Testis (tissue), 2 donors: ENCODE results near the gene ZNF777.

Experiments
- POLR2A ChIP-seq: fragments of 450-650 bp; IDR thresholded peaks from one replicate; pipeline ENCODE4 v1.6.1; 2017; ENCODE audit warnings: antibody characterized with exemption, mild to moderate bottlenecking, moderate library complexity
- TF ChIP-seq, protein P1 (sequence below), 3 experiments: fragments of 450-650 bp in 2 of 3; fragments of 200-600 bp in 1 of 3; sonication (generic) in 1 of 3; IDR thresholded peaks; one replicate each; pipeline ENCODE4 v1.5.1; 2016 to 2019; ENCODE audit warnings: antibody characterized with exemption in 3 of 3, mild to moderate bottlenecking in 2 of 3, moderate library complexity in 1 of 3

DNA sequence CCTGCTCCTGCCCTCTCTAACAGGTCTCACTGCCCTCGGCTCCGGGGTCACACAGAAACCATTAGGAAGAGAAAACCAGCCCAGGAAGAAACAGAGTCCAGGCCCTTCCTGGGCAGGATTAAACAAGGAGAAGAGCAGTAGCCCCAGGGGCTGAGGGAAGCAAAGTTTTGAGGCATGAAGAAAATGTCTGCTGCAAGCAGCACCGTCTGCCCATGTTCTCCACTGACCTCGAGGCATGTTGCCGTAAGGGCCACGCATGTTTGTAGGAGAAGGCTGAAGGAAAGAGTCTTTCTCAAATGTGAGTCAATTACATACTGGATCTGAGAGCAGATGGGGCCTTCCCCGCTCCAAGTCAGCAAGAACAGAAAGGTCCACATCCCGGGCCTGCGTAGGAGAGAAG is 32.5 kb upstream of the ZNF777 start:
- TF ChIP-seq, protein P1, sequence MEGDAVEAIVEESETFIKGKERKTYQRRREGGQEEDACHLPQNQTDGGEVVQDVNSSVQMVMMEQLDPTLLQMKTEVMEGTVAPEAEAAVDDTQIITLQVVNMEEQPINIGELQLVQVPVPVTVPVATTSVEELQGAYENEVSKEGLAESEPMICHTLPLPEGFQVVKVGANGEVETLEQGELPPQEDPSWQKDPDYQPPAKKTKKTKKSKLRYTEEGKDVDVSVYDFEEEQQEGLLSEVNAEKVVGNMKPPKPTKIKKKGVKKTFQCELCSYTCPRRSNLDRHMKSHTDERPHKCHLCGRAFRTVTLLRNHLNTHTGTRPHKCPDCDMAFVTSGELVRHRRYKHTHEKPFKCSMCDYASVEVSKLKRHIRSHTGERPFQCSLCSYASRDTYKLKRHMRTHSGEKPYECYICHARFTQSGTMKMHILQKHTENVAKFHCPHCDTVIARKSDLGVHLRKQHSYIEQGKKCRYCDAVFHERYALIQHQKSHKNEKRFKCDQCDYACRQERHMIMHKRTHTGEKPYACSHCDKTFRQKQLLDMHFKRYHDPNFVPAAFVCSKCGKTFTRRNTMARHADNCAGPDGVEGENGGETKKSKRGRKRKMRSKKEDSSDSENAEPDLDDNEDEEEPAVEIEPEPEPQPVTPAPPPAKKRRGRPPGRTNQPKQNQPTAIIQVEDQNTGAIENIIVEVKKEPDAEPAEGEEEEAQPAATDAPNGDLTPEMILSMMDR (IDR thresholded peaks at IDR 0.05) = no peak
- no peak for TF ChIP-seq POLR2A
